Stimulated activated CD4-positive, alpha-beta T cell treated with anti-CD3 and anti-CD28 coated beads, Interleukin-12 subunit alpha, Interleukin-12 subunit beta, amount 100 ng/mL, for 48 hours (primary cell): ENCODE data around the gene HUNK.
"Not testable (repeated sequence)": the region's sequence is repeated elsewhere in the genome, so short reads cannot be mapped to it uniquely, and the experiment has no call there.

Source experiments
- DNase-seq, 3 donors: peaks; one replicate each; pipeline ENCODE4 v3.0.0-alpha.2; 2020; ENCODE audit warnings: low read depth in 2 of 3, low spot score in 1 of 3

HUNK gene

DNA sequence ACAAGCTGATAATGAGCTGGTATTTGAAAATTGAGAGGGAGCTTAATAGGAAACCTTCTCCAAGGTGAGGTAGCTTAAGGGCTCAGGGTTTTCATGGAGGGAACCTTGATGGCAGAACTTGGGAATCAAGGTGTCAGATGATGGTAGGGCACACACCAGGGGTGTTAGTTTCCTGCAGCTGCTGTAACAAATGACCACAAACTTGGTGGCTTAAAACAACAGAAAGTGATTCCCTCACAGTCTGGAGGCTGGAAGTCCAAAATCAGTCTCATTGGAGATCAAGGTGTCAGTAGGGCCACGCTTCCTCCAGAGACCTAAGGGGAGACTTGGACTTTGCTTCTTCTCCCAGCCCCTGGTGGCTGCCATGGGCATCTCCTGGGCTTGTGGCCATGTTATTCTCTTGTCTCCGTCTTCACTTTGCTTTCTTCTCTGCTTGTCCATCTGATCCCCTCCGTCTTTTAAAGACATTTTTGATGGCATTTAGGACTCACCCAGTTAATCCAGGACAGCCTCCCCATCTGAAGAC, 45.5 kb downstream of the HUNK start:
- DNase-seq: no peak

DNA sequence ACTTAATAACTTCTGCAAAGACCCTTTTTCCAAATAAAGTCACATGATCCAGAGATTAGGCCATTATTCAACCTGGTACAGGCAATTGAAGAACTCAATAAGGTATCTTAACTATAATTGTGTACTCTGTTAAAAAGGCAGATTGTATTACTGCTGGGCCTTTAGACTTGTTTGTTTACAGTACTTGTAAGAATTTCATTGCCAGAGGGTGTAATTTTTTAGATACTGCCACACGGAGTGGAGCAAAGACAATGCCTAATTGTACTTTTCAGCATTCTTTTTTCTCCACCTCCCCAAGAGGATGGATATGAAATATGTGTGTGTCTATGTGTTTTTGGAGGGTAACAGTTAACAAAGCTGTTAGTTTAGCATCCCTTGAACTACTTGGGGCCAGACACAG, 47.5 kb downstream of the HUNK start:
- no peak for DNase-seq

DNA sequence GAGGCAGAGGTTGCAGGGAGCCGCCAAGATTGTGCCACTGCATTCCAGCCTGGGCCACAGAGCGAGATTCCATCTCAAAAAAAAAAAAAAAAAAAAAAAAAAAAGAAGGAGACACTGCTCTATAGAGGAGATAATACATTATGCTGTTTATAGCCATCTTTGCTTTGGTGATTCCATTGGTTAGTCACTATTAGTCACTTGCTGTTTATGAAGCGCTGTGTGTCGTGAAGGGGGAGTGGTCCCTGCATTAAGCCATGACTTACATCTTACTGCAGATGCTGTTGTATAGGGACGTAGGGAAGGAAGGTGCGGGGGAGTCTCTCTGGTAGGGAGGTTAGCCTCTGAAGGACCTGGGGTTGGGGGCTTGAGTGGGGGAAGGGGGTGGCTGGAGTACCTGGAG, 48.3 kb downstream of the HUNK start:
- no peak for DNase-seq

DNA sequence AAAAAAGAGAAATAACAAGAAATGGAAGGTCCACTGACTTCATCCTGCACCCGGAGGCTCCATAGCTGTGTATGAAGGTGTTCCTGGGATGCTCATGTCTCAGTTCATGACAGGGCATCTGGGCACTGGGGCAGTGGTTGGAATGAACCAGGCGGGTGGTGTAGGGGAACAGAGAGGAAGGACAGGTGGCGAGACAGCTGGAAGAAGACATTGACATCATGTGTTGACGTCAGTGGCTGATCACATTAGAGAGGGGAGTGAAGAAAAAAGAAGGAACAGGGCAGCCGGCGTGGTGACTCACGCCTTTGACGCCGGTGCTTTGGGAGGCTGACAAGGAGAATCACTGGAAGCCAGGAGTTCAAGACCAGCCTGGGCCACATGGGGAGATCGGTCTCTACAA, 50.1 kb downstream of the HUNK start:
- no peak for DNase-seq

DNA sequence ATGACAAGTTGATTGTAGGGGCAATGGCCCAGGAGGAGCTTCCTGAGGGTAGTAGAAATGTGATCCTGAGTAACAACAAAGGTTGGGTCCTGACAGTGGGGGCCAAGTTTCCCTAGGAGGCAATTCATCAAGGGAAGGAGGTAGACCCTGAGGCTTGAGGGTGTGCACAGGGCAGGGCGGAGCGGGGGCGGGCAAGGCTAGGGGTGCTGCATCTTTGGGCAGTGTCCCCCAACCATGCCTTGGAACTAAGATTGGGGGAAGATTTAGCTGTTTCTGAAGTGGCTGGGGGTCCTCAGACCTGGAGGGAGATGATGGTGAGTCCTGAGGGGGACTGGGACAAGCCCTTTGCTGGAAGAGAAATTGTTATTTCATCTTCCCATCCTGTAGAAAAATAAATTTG, 50.9 kb downstream of the HUNK start:
- no peak for DNase-seq

DNA sequence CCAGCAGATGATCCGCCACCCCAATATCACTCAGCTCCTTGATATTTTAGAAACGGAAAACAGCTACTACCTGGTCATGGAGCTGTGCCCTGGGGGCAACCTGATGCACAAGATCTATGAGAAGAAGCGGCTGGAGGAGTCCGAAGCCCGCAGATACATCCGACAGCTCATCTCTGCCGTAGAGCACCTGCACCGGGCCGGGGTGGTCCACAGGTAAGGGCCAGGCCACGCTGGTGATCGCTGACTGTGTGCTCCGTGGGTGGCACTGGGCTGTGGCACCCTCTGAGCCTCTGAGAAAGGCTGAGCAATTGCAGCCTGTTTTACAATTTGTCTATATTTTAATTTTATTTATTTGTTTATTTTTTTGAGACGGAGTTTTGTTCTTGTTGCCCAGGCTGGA, 51.7 kb downstream of the HUNK start:
- DNase-seq: no peak

DNA sequence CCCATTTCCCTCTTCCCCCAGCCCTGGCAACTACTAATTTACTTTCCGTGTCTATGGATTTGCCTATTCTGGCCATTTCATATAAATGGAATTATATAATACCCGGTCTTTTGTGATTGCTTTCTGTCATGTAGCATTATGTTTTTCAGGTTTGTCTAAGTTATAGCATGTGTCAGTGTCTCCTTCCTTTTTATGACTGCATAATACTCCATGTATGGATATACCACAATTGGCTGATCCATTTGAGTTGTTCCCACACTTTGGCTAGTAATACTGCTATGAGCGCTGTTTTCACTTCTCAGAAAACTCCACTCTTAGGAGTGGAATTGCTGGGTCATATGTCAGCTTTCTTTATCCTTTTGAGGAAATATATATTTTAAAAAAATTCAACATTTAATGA, 53.7 kb downstream of the HUNK start:
- DNase-seq: no peak

DNA sequence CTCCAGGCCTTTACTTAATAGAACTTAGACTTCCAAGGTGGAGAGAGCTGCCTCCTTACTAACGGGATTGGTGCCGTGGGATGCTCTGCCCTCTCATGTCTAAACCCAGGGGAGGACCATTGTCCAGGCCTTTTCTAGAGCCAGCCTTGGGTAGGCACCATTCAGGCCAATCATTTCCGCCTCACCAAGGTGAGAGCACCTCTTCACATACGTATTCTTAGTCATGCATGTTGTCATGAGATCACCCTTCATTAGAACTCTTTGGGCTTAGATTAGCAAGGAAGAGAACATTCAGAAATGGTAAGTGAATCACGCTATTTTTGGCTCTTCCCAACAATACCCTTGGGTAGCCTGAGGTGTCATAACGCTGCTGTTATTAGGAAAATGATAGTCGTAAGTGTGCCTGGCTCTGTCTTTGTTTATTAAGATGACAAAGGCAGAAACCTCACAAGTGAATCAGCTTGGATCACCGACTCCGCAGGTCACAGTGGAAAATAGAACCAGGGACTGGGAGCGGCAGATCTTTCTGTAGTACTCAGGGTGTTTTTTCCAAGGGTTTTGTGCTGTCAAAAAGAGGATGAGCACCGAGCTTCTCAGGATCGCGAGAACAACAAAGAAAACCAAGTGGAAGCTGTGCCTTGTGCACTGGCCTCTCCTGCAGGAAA, 55.0 kb downstream of the HUNK start:
- no peak for DNase-seq

DNA sequence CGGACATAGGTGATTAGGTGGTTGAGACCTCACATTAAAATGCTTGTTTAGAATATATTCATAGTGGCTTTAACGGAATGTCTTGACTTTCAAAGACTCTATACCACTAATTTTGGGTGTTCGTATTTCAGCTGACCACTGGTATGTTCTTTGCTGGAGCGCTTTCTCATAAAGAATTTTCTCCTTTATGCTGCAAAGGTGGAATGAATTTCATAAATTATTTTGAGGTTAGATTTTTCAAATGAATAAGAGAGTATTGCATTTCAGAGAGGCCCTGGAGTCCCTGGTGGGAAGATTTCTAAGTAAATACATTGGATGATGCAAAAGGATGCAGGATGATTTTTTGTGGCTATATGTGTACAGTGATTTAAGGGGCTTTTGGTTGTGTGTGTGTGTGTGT, 55.8 kb downstream of the HUNK start:
- DNase-seq: no peak

DNA sequence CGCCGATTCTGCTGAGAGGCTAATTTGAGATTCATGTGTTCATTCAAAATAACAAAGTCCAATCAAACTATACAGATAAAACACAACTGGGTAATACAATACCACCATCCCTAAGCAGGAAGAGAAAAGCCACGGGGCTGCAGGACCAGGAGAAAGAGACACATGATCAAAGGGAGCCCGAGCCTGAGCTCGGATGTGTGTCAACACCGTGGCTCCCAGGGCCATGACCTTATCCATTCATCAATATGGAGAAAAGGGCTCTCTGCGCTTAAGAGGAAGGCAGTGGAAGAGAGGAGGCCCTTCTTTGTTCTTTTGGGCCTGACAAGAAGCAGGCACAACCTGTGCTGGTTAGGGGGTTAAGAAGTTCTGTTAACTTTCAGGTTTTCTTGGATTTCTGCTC, 56.7 kb downstream of the HUNK start:
- no peak for DNase-seq

DNA sequence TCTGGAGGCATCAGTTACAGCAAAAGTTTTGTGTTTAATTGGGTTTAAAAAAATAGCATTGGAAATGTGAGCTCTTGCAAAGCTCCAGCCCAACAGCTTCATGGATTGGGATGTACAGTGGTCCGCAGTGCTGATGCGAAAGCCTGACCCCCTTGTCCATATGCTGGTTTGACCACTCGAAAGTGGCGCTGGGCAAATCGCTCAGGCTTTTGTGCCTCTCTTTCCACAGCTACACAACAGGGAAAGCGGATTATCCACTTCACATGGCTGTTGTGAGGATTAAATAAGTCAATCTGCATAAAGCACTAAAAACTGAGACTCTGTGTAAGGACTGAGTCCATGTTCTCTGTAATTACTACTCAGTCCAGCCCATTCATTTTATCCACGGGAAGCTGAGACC, 57.2 kb downstream of the HUNK start:
- DNase-seq: no peak

DNA sequence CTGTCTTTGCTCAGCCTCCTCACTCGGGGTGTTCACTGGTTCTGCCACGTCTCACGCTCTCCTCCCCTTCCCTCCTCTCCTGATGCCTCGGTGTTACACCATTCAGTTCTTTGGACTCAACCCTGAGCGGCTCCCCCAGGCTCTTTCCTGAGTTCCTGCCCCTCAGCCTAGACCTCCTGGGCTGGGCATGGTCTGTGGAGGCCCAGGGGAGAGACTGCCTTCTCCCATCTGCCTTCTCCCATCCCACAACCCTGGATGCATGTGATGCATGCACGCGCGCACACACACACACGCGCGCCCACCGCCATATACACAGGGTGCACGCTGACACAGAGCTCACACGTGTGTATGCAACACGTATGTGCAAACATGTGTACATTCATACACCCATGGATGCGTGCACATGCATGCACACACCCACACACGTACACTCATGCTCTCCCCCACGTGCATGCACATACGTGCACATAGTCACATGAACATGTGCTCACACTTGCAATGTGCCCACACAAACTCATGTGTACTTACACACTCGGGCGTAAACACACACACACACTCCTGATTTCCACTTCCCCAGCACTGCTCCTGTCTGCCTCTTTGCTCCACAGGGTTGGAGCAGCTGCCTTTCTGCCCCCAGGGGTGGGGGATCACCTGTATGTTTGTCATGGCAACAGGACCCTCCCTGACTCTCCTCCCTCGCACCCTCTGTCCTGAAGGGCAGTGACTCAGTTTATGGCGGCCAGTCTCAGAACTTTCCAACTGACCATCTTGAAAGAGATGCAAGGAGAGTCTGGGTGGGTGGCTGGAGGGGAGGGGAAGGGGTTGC, 59.0 kb downstream of the HUNK start:
- no peak for DNase-seq

DNA sequence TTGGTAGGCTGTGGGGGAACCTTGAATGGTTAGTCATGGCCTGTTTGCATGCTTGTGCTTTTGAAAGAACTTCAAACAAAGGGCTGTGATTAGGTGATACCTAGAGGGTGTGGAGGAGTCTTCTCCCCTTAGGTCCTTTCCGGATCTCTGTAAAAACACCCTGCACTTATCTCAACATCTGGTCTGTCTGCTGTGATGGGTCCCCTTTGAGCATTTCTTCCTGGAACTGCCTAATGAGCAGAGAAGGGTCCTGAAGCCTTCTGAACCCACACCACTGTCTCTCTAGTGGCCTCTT, 59.6 kb downstream of the HUNK start:
- no peak for DNase-seq

DNA sequence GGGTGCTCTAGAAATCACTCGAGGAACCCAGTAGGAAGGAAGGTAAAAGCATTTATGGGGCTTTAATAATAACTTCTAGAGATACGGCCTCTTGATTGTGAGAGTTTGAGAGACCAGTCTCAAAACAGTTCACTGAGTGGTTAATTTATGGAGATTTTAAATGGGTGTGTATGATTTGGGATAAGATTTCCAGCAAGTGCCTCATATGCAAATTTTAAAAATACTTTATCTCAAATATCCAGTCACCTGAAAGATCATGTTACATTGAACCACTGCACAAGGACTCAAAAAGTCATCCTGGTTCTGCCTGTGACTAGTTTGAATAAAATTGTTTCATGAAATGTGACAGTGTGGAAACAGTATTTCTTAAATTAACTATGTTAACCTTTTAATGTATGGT, 64.5 kb downstream of the HUNK start:
- DNase-seq: no peak

DNA sequence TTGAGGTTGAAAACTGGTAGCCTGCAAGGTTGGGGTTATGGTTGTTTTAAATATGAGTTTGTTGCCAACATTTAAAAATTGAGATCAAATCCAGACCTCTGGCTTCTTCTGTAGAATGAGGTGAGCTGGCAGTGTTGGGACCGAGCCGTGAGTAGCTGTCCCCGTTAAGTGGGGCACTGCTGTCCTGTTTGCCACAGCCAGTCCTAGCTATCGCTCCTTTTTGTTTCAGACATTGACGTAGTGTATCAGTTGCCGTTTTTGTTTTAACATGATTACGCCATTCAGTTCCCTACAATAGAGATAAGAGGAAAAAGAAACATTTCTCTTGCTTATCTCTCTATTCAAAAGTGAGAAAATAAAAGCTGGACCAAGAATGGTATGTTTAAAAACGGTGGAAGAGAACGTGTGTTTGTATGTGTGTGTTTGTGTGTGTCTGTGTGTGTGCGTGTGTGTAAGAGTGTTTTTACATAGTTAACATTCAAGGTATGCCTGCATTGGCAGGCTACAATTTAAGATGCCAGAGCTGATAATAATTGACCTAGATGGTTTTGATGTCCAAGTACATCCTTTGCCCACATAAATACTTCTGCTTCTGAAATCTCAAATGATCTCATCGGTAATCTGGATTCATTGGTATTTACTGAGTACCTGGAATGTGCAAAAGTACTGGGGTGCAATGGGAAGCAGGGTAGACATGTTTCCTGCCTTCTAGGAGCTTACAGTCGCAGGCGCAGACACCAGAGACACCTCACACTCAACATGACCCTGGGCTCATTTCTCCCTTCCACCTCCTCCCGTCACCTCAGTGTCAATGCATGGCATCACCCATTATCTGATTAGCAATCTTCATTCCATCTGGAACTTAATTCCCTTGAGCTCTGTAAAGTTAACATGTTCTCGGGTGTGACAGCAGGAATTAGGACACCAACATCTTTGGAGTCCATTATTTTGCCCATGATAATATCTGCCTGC, 65.8 kb downstream of the HUNK start:
- no peak for DNase-seq

DNA sequence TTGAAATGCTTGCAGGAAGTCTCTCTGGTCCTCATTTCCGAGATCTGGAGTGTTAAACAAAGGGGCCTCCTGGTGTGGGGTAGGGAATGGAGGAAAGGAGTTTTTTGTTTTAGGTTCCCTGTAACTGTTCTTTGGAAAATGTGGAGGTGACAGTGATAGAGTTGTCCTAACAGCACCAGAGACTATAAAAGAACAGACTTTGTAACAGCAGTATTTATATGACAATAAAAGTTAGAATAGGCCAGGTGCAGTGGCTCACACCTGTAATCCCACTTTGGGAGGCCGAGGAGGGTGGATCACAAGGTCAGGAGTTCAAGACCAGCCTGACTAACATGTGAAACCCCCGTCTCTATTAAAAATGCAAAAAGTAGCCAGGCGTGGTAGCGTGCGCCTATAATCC, 68.9 kb downstream of the HUNK start:
- no peak for DNase-seq

DNA sequence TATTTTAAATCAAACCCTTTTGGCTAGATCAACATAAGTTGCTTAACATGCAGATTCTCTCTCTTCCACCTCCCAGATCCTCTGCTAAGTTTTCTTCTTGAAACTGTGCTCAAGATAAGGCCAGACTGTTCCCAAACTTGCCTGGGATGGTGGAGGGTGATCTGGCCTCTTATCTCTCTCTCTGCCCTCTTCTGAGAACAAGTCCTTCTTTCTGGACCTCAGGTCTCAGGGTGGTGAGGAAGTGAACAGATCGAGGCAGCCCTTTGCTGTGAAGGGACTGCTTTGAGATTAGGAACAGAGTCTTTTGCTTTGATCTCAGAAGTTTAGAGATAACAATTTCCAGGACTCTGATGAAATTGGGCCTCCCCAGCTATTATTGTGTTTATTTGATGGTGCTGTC, 70.7 kb downstream of the HUNK start:
- DNase-seq: no peak

DNA sequence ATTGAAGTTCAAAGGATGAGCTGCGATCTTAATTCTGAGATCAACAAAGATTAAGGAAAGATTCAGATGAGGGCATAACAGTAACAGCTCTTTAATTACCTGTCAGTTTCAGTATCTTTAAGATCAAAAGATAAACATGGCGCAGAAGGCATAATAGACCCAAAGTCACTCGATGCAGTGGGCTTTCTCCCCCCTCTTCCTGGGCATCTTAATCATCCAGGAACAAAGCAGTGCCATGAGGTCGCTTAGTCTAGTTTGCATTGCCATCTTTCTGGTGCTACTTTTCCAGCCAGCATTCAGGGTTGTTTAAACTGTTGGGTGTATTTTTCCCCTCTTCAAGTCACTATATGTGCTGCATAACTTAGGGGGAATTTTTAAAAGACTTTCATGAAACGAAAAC, 72.3 kb downstream of the HUNK start:
- DNase-seq: no peak

DNA sequence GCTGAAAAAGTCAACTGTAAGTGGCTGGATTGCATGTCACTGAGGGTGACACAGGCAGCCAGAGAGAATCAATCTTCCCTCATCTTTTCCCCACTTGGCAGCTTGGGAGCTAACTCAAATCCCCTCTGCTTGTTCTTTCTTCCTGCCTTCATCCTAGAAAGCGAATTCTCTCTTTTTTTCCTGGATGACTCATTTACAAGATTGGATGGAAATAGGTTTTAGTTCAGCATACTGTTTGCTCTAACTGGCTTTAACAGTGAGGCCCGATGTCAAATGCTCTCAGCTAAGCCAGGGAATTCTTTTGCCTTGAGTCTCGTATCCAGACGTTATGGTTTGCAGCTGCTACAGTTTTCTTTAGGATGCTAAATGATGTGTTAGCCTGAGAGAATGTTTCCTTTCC, 72.7 kb downstream of the HUNK start:
- DNase-seq: no peak

DNA sequence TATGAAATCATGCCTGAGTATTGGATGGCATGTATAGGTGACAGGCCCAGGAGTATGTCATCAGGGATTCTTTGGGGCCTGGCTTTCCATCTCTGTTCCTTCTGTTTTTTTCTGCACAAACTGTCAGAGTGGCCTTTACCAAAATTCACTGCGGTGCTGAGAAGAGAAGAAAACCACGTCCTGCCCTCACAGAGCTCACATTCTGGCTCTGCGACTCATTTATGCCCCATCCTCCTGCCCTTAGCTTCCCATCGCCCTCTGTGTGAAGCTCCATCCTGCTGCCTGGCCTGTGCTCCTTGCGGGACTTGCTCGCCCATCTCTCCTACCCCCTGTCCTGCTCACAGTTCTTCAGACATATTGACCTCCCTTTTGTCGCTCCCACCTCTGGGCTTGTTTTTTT, 73.4 kb downstream of the HUNK start:
- no peak for DNase-seq

DNA sequence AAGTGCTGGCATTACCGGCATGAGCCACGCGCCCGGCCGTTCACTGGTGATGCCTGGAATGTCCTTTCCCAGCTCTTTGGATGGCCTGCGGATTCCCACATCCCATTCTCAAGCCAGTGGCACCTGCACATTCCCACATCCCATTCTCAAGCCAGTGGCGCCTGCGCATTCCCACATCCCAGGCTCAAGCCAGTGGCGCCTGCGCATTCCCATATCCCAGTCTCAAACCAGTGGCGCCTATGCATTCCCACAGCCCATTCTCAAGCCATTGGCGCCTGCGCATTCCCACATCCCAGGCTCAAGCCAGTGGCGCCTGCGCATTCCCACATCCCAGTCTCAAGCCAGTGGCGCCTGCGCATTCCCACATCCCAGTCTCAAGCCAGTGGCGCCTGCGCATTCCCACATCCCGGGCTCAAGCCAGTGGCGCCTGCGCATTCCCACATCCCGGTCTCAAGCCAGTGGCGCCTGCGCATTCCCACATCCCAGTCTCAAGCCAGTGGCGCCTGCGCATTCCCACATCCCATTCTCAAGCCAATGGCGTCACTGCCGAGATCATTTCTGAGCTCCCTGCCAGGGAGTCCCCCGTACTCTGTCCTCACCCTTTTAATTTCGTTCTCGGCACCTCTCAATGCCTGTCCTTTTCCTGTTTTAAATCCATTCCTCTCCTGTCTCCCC, 74.2 kb downstream of the HUNK start:
- not testable (repeated sequence) for DNase-seq
